ENCODE measurements around the gene NME4.

The NME4 gene

DNA sequence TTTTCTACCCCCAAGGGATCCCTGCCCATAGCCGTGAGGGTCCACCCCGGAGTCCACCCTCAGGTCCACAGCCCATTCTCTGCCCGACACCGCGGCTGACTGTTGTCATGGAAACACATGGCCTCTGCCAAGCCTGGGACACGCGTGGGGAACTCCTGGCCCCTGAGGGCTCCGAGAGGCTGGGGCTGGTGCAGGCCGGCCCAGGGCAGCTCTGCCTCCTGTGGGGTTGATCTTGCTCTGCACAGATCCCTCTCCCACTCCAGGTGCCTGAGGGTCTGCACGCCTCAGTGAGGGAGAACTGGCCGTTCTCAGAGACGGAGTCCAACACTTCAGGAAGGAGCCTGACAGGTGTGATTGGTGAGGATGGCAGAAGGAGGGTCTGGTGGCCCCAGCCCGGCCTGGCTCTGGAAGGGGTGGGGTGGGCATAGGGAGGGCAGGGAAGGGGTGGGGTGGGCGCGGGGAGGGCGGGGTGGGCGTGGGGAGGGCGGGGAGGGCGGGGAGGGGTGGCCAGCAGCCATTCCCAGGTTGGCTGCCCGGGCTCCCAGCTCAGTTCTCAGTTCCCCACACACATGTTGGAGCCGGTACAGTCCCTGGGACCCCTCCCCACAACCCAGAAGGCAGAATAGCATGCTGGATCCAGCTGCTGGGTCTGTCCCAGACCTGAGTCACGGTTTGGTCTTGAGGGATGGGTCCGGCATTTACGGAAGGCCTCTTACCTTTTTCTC, 33.1 kb upstream of the NME4 start:
- DNase-seq = no peak

DNA sequence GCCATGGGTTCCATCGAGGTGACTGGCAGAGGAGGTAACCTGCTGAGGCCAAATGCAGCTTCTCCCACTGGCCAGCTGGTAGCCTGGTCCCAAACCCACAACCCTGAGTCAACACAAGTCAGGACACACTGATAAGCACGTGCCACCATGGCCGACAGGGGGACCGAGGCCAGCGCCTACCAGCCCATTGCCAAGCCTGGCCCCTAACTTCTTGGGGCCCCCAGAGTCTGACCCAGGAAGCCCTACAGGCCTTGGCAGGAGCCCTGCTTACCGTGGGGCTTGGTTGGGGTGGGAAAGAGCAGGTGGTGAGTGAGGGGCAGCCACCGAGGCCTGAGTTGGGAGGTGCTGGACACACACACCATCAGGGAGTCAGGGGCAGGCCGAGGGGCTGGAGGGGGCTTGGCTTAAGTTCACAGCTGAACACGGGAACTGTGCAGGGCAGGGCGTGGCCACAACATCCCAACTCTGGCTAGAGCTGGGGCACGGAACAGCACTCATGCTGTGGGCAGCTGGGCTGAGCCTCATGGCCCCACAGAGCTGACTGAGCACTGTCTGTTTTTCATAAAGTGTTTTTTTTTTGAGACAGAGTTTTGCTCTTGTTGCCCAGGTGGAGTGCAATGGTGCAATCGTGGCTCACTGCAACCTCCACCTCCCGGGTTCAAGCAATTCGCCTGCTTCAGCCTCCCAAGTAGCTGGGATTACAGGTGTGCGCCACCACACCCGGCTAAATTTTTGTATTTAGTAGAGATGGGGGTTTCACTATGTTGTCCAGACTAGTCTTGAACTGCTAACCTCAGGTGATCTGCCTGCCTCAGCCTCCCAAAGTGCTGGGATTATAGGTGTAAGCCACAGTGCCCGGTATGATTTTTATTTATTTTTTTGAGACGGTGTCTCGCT, 32.2 kb upstream of the NME4 start:
- DNase-seq = peak; percentile 75

DNA sequence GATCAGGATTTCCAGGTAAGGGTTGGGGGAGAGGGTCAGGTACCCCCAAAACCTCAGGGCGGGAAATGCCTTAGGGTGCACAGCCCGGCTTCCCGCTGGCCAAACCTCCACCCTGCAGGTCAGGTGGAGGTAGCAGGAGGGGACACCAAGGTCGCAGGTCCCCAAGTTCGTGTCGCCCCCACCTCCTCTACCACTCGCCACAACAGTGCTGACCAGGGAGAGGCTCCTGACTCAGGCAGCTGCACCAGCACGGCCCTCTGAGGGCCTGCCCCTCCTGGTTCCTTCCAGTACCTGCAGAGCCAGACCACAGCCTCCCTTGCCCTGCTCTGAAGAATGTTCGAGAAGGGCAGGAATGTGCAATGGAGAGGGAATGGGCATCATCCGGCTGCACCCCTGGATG, 30.5 kb upstream of the NME4 start:
- no peak for DNase-seq

DNA sequence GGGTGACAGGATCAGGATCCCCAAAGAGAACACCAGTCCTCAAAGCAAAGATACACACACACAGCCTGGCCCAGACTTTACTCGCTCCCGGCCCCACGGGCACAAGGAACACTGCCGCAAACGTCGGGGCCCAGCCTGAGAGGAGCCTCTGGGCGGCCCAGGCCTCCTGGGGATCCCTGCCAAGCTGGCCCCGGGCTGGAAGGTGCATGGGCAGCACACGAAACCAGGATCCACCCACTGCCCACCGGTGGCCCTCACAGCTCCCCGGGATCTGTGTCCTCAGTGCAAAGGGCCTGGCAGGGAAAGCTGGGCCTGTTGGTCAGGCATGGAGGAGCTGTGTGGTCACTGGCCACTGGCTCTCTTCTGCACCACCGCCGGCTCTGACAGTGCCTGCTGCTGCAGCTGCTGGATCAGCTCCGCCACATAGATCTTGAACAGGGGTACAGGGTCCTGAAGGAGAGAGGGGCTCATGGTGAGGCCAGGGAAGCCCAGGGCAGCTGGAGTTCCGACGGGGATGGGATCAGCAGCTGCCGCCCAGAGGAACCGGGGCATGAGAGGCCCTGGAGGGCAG, 29.6 kb upstream of the NME4 start:
- no peak for DNase-seq

DNA sequence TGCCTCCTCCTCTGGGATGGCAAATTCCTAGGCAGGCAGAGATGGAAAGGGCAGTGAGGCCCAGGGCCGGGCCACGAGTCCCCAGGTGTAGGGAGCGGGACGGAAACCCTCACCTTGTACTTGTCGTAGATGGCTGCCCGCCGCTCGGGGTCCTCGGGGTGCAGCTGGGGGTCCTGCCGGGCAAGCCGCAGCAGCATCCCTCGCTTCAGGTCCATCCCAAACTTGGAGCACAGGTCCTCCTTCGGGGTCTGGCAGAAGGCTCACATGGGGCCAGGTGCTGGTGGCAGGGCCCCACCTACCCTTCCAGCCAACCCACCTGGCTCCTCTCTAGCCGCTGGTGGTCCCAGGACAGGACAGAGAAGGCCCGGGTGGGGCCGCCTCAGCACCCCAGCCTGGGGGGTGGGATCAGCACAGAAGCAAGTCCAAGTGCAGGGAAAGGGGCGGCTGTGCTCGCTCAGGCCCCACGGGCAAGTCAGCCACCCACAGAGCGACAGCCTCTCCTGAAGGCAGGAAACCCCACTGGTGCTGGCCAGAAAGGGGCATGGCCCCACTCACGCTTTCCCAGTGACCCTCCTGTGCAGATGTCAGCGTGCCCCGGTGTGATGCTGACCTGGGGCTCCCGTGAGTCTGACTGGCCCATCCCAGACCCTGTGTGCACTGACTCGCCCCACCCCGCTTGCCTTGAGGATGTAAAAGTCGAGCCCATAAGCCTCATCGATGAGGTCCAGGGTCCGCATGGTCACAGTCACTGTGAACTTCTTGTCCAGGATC, 28.4 kb upstream of the NME4 start:
- no peak for DNase-seq

DNA sequence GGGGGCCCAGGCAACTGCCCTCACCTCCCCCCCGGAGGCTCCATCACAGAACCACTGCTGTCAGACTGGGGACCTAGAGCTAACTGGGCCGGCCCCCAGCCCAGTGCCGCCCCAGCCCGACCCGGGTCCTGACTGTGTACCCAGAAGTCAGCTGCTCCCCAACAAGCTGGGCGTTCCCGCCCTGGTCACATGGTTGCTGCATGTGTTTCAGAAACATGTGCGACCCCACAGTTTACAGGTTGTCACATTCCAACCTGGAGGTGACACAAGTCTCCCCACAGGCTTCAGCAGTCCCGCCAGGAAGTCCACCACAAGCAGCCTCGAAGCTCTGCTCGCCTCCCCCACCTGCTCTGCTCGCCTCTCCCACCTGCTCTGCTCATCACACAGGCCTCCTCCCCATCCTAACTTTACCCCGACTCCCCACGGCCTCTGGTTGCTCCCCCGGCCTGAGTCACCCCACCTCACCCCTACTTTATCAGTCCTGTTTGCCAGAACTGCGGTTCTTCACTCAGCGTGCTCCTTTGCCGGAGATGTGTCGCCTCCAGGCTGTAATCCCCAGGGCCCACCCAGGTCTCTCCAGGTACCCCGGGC, 27.6 kb upstream of the NME4 start:
- DNase-seq = no peak

DNA sequence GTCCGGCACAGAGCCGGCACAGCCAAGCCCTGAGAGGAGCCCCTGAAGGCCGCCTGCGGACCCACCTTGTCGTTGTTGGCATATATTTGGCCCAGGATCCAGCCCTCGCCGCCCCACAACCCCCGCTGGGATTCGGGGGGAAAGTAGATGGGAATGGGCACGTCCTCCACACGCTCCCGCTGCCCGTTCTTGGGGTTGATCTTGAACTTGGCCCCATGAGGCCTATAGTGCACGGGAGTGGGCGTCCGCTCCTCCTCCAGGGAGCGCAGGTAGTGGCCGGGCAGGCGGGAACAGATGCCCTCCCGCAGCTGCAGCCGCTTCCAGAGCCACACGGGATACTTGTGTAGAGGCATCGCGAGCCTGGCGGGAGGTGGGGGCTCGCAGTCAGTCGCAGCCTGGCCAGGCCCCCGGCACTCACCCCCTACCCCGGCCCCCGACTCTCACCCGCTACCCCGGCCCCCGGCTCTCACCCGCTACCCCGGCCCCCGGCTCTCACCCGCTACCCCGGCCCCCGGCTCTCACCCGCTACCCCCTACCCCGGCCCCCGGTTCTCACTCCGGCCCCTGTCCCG, 27.0 kb upstream of the NME4 start:
- DNase-seq = no peak

DNA sequence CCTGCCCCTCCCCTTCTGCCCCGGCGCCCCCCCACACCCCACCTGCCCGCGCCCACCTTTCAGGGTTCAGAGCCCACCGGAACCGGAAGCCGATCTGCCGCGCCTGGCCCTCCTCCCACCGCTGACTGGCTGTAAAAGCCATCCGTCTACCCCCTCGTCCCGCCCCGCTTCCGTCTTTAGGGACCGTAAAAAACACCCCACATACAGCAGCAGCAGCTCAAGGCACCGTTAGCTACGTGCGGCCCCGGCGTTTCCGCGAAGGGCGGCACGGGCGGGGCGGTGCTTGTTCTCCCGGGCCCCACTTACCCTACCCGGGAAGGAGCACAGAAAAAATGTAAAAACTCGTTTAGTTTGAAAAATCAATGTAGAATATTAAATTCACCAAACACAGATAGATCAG, 26.6 kb upstream of the NME4 start, which contains the start of gene MRPL28:
Gene MRPL28, minus strand, starts transcription at position 96 of the 400 bp plus-strand sequence. CDS start 320 bp downstream, outside the sequence.
- DNase-seq = peak; percentile 96

DNA sequence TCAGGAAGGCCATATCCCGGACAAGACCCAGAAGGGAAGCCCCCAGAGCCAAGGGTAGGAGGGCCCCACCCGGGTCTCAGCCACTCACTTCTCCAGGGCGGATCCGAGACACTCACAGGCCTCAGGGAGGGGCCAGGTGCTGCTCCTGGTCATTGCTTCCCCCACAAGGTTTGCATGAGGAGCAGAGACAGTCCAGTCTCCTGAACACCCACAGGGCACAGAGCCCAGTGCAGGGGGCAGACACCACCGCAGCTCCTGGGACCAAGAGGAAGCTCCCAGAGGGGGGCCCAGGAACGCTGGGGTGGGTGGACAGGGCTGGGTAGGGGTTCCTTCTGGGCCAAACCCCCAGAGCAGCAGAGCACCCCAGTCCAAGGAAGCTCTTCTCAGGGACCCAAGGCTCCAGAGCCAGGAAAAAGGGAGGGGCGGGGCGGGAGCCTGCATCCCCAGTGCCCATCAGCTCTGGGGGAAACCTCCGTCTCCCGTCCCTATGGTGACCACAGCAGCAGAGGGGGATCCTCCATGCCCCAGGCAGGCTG, 26.0 kb upstream of the NME4 start:
- no peak for DNase-seq

DNA sequence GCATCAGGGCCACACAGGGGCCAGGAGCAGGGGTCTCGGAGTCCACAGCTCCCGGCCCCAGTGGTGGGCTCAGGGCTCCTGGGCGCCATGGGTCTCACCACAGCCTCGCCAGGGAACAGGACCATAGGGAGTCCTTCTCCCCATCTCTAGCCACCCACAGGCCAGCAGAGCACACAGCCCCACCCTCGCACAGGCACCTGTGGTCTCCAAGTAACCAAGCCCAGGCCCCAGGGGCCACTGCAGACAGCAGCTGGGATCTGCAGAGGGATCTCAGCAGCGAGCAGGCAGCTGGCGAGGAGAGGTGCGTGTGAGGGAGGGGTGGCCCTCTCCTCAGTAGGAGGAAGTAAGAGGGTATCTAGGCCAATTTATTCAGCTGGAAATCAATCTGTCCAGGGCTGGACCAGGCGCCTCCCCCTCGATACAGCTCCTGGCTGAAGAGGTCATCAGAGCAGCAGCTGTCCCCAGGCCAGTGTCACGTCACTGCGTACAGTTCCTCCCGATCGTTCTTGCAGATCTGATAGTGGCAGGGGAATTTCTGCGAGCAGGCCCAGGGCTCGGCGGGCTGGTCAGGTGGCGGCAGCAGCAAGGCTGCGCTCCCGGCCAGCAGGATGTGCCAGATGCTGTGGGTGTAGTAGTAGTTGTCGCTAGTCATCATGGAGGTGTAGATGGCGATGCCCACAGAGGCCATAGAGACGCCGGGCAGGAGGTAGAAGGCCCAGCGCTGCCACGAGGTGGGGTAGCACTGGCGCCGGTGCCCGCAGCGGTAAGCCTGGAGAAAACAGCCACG, 25.3 kb upstream of the NME4 start:
- no peak for DNase-seq

DNA sequence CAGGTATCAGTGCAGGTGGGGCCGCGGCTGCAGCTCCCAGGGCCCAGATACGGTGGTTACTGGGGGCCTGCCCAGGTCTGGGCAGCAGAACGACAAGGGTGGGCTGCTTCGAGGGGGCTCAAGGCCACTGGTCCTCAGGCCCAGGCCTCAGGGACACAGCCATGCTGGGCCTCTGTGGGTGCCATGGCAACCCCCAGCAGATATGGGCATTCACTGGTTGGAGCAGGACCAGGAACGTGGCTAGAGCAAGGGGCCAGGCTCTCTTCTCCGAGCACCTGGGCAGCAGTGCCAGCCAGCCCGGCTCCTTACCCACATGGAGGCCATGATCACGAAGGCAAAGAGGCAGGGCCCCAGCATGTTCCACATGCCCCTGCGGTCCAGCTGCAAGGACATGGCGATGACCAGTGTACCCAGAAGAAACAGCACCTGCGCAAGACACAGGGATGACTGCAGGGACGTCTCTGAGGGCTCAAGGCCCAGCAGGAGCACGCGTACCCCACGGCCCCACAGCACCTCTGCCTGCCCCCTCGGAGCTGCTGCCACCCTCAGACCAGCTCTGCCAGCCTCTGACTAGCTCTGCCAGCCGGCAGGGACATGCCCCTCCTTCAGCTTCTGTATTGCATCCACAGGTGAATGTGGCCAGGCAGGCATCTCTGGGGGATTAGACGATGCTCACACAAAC, 24.6 kb upstream of the NME4 start:
- no peak for DNase-seq

DNA sequence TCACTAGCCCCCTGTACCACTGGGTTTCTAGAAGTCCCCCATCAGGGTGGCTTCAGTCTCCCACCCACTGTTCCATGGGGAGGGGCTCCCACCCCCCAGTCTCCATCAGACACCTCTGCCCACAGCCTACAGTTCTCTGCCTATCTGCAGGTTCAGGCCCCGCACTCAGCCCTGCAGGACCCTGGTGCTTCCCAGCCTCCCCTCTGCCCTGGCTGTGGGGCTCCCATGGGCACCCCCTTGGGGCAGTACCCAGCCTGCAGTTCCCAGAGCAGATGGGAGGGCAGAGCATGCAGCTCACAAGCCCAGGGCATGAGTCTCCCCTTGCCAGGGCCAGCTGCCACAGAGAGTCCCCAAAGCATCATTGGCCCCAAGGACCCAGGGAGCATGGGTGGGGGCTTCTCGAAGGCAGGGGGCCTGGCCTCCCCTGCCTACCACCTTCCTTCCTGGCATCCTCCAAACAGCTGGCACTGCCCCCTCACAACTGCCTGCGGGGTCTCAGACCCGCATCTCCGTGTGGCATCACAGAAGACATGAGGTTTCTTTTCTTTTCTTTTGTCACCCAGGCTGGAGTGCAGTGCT, 23.9 kb upstream of the NME4 start:
- DNase-seq = no peak

DNA sequence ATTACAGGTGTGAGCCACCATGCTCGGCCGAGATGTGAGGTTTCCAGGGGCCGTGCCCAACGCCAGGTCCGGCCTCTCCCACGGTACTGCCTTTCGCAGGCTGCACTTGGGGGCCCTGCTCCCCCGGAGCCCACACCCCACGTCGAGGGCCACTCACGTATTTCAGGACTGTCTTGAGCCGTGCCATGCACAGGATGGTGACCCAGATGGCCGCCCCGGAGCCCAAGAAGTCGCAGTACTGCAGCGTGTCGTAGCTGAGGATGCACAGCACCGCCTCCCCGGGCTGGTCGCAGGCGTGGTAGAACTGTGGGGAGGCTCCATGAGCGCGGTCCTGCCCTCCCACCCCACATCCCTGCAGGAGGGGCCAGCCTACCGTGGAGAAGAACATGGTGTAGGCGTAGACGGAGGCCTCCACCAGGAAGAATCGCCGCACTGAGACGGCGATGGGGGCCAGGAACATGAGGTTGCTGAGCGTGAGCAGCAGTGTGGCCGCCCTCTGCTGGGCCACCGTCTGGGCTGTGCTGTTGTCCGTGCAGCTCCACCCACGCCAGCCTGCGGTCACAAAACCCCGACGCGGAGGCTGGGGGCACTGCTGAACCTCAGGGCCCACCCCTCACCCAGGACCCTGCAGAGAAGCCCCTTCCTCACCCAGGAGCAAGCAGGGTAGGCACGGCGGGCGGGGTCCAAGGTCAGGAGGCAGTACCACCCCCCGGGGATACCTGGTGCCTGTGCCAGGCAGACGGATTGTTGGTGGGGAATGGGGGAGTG, 23.0 kb upstream of the NME4 start:
- DNase-seq = no peak

DNA sequence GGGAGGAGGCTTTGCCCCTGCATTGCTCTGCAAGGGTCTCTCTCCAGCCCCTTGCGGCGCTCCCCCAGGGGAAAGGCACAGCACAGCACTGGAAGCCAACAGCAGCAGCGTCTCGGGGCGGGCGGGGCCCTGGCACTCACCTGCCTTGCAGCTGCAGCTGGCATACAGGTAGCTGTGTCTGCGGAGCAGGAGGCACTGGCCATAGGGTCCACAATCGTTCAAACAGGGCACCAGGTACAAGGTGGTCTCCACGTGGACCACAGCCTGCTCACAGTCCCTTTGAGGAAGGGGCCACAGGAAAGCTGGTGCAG, 22.4 kb upstream of the NME4 start:
- no peak for DNase-seq

DNA sequence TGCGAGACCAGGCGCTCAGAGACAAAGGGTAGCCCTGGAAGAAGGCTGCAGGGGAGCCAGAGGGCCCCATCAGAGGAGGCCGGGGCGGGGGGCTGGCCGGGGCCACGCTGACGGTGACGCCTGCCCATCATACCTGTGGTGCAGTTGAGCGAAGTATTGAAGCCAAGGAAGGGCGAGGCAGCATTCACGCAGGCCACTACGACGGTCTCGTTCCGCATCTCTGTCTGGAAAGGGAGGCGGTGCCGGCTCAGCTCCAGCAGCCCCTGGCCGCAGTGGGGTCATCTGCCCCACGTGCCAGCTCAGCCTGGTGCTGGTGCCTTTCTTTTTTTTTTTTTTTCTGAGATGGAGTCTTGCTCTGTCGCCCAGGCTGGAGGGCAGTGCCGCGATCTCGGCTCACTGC, 21.8 kb upstream of the NME4 start:
- no peak for DNase-seq

DNA sequence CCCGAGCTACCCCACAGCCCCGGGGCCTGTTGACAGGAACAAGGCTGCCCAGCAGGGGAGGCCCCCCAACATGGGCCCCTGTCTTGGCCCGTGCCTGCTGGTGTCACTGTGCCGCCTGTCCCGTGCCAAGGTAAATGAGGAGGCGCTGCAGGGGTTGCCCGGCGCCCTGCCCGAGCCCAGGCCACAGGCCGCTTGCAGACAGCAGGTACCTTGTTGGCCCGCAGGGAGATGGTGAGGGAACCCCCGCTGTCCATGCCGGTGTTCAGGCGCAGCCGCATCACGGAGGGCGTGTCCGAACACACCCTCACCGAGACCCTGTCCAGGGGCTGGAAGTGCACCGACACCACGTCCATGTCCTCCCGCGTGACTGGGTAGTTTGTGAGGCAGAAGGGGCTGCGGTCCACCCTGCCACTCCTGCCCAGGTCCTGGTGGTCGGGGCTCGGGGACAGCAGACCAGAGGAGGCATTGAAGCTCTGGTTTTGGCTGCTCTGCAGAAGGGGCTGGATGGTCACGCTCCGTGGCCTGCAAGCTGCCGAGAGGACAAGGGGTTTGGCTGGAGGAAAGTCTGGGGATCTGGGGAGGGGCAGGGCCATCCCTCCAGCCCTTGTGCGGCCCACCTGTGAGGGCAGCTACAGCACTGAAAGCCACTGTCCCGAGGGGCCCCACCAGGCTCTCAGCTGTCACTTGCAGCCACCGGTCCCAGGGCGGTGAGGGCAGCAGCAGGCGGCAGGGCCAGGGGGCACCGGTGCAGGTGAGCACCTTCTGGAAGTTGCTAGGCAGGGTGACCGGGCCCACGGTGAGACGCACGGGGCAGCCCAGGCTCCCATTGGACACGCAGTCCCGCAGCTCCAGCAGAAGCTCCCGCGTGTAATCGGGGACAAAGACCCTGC, 20.8 kb upstream of the NME4 start:
- no peak for DNase-seq

DNA sequence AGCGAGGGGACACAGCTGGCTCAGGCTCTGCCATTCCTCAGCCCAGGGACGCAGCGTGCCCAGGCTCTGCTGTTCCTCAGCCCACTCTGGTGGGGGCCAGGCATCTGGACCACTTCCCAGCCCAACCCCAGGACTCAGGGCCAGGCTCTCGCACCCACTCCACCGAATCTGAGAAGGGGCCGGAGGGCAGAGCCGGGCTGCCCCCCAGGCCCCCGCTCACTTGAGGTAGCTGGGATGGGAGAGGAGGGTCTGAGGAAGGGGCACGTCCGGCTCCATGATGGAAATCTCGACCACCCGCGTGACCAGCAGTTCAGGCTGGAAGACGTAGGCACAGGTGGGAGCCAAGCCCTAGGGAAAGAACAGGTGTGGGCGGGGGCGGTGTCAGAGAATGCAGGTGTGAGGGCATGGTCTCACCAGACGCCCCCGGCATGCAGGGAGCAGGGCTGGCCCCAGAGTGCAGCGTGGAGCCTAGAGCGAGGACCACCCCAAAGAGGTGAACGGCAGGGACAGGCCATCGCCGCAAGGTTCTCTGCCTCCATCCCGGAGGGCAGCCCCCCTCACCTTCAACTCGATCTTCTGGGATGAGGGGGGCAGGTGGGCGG, 20.1 kb upstream of the NME4 start:
- no peak for DNase-seq

DNA sequence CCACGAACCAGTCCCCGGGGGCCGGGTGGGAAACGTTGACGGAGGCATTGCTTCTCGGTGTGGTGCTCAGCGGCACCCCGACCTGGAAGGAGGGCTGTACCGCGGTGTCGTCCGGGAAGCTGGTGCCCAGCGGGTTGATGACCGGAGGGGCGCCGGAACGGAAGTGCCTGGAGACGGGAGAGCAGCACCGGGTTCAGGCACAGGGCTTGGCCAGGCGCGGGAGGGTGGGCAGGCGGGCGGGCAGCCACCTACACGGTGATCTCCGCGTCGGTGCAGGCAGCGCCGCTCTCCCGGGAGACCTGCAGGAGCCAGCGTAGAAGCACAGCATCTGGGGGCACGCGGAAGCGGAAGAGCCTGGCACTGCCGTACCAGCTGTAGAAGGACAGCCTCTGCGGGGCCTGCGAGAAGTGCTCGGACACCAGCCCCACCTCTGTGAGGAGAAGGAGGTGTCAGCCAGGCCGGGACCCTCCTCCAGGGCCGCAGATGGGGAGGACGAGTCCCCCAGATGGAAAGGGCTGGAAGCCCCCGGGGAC, 19.5 kb upstream of the NME4 start:
- no peak for DNase-seq

All from hematopoietic multipotent progenitor cell treated with erythropoietin and hydrocortisone succinate and interleukin-3 and kit ligand, for 8 days (in vitro differentiated cells).